ENCODE measurements around the gene GRIK5. TPM values are rescaled to one million over a fixed set of nuclear protein-coding genes. Genes with fewer than 3 reads are reported as not detected.

The GRIK5 gene
- total and polyA plus RNA-seq, 2 experiments from 2014 or later = 0.50 to 0.60 TPM

DNA sequence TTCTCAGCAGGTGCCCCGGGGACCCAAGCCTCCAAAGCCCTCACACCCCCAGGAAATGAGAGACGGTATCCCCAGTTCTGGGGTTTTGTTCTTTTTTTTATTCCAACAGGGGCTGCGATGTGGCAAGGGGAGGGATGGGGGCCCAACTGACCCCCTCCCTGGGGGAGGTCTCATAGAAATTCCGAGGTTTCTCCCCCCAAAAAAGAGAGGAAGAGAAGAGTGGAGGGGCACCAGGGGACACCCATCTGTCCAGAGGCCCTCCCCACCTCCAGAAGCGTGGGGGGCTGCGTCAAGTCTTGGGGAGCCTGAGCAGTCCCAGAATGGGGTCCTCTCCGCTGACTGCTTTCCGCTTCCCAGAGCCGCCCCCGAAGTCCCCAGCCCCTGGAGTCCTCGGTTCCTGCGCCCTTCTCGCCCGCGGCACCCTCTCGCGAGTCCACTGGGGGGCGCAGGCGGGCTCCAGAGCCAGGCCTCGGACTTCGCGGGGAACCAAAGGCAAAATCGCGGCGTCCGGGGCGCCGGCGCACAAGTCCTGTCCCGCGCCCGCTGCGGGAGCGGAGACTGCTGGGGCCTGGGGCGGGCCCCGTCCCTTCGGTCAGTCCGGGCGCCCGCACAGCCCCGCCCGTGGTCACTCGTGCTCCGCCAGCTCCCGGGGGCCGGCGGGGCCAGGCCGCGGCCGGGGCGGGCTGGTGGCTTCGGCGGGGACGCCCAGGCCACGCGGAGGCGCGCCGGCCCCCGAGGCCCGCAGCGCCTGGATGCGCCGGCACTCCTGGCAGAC is 71.6 kb downstream of the GRIK5 start:
- Histone ChIP-seq H3K4me2 (peak overlapping the region; percentile 67), H3K9me3 (ENCODE audit: low read depth) (no peaks in the 10 kb centered on the region), H3K9me2 (replicated peaks; ENCODE audit: insufficient read depth) (no peaks in the 10 kb centered on the region), H3K27ac (no peak overlapping the region), H3K4me1 (ENCODE audit: insufficient read depth) (no peaks in the 10 kb centered on the region), H4K20me1 (ENCODE audit: insufficient read depth, poor library complexity, severe bottlenecking) (no peaks in the 10 kb centered on the region), H3K4me3 (no peak overlapping the region), H3K27me3 (peaks cover 83% of the 10 kb centered on the region), H2AFZ (no peak overlapping the region), H3K79me2 (no peaks in the 10 kb centered on the region), H3K36me3 (replicated peaks; ENCODE audit: insufficient read depth, low read depth) (no peaks in the 10 kb centered on the region)
- no peak for TF ChIP-seq EZH2phosphoT487 (IDR thresholded peaks at IDR 0.05; ENCODE audit: low read depth, severe bottlenecking, unreplicated experiment)
- TF ChIP-seq, protein P1, sequence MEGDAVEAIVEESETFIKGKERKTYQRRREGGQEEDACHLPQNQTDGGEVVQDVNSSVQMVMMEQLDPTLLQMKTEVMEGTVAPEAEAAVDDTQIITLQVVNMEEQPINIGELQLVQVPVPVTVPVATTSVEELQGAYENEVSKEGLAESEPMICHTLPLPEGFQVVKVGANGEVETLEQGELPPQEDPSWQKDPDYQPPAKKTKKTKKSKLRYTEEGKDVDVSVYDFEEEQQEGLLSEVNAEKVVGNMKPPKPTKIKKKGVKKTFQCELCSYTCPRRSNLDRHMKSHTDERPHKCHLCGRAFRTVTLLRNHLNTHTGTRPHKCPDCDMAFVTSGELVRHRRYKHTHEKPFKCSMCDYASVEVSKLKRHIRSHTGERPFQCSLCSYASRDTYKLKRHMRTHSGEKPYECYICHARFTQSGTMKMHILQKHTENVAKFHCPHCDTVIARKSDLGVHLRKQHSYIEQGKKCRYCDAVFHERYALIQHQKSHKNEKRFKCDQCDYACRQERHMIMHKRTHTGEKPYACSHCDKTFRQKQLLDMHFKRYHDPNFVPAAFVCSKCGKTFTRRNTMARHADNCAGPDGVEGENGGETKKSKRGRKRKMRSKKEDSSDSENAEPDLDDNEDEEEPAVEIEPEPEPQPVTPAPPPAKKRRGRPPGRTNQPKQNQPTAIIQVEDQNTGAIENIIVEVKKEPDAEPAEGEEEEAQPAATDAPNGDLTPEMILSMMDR (IDR thresholded peaks at IDR 0.05; ENCODE audit: poor library complexity) = peak; percentile 45
- peak; percentile 61 for DNase-seq (ENCODE audit: low spot score)
- WGBS (ENCODE audit: low lambda C conversion rate, missing lambda C conversion rate) = 8% methylated on average over 29 of the region's 64 CpGs

DNA sequence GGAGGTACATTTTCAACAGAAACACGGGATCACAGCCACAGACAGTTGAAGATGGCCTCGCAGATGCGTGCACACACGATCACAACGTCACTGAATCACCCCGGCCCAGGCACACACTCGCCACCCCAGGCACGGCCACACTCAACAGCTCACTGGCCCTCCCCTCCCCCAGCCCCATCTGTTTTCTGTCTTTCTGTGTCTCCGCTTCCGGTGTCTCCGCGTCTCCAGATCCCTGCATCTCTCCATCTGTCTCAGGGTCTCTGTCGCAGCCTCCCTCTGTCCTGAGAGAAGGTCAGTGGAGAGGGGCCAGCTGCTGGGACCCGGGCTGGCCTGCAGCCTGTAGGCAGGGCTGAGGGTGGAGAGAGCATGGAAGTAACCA is 72.2 kb downstream of the GRIK5 start:
- Histone ChIP-seq H3K36me3 (replicated peaks; ENCODE audit: insufficient read depth, low read depth) (no peaks in the 10 kb centered on the region), H3K9me2 (replicated peaks; ENCODE audit: insufficient read depth) (no peaks in the 10 kb centered on the region), H3K79me2 (no peaks in the 10 kb centered on the region), H3K9me3 (ENCODE audit: low read depth) (no peaks in the 10 kb centered on the region), H4K20me1 (ENCODE audit: insufficient read depth, poor library complexity, severe bottlenecking) (no peaks in the 10 kb centered on the region), H3K4me1 (ENCODE audit: insufficient read depth) (no peaks in the 10 kb centered on the region), H3K27me3 (peaks cover 88% of the 10 kb centered on the region), H3K4me3 (no peak overlapping the region), H3K27ac (no peak overlapping the region), H2AFZ (no peak overlapping the region), H3K4me2 (no peak overlapping the region)
- no peak for TF ChIP-seq EZH2phosphoT487 (IDR thresholded peaks at IDR 0.05; ENCODE audit: low read depth, severe bottlenecking, unreplicated experiment)
- TF ChIP-seq, protein P1 (IDR thresholded peaks at IDR 0.05; ENCODE audit: poor library complexity) = no peak
- no peak for TF ChIP-seq EZH2 (IDR thresholded peaks at IDR 0.05; ENCODE audit: borderline replicate concordance)
- WGBS (ENCODE audit: low lambda C conversion rate, missing lambda C conversion rate) = 11% methylated on average over 13 of the region's 14 CpGs
- no peak for DNase-seq (ENCODE audit: low spot score)

DNA sequence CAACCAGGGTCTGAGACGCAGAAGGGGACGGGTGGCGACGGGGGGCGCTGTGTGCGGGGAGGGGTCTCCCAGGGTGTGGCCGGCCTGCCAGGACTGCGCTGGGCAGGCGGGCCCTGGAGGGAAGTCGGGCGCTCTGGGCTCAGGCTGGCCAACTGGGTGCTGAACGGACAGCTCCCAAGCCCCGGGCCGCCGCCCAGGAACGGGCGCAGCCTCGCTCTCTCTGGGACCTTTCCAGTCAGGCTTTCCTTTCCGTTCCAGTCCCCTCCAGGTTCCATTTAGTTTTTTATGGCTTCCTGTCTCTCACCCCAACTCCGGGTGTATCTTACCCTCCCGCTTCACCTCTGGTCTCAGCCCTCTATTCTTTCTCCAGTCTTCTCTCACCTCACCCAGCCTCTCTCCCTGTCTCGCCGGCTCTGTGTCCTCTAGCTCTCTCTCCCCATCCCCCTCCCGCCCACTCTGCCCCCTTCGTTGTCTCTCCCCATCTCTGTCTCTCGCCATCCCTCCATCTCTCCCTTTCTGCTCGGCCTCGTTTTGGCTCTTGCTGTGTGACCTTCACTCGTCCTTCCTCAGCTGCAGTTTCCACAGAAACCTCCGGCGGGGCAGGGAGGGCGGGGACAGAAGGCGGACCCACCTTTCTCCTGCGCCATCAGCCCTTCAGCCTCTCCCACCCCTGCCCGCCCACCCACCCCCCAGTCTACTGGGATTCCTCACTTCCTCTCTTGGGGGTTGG is 72.7 kb downstream of the GRIK5 start:
- no peaks in the 10 kb centered on the region for H3K4me1 ChIP-seq (ENCODE audit: insufficient read depth)
- no peak overlapping the region for H3K4me2 ChIP-seq
- no peak overlapping the region for H3K27ac ChIP-seq
- WGBS (ENCODE audit: low lambda C conversion rate, missing lambda C conversion rate) = under 1% methylated on average over 18 of the region's 35 CpGs
- no peak overlapping the region for H3K4me3 ChIP-seq
- no peaks in the 10 kb centered on the region for H3K9me2 ChIP-seq (replicated peaks; ENCODE audit: insufficient read depth)
- H3K36me3 ChIP-seq (replicated peaks; ENCODE audit: insufficient read depth, low read depth) = no peaks in the 10 kb centered on the region
- DNase-seq (ENCODE audit: low spot score) = peak; percentile 82
- H2AFZ ChIP-seq = no peak overlapping the region
- no peaks in the 10 kb centered on the region for H3K79me2 ChIP-seq
- H3K9me3 ChIP-seq (ENCODE audit: low read depth) = no peaks in the 10 kb centered on the region
- no peaks in the 10 kb centered on the region for H4K20me1 ChIP-seq (ENCODE audit: insufficient read depth, poor library complexity, severe bottlenecking)
- peaks cover 88% of the 10 kb centered on the region for H3K27me3 ChIP-seq
- TF ChIP-seq EZH2 (IDR thresholded peaks at IDR 0.05; ENCODE audit: borderline replicate concordance) = peak; percentile 17
- no peak for TF ChIP-seq EZH2phosphoT487 (IDR thresholded peaks at IDR 0.05; ENCODE audit: low read depth, severe bottlenecking, unreplicated experiment)
